ENCODE results near the gene RFC1. TPM values are rescaled to one million over a fixed set of nuclear protein-coding genes. Genes with fewer than 3 reads are reported as not detected.

The RFC1 gene
- total and polyA plus RNA-seq, 11 donors: 5.3 to 31.2 (median 23.1) TPM

GRCh38 chr4:39312816-39313215, 53.3 kb downstream of the RFC1 start:
- ATAC-seq (no peak), DNase-seq (no peak)
- 26 to 36% (median 33%) methylated on average over 4 of the region's 4 CpGs for WGBS, 4 donors
- H3K9me3 ChIP-seq: no peaks in the 10 kb centered on the region
- TF ChIP-seq CTCF (IDR thresholded peaks at IDR 0.05) (no peak), POLR2A (IDR thresholded peaks at IDR 0.05) (no peak)
- intact Hi-C loops (cut with DNase I): loop anchor here in 1 of 10 donors (10.0 kb wide), 1 partner anchor 132 kb away; no protein-coding TSS in a partner anchor
- H3K4me3 ChIP-seq: no peak overlapping the region
- no peaks in the 10 kb centered on the region for H3K27me3 ChIP-seq
- H3K27ac ChIP-seq: no peak overlapping the region
- peaks cover 0 to 19% (median 8%) of the 10 kb centered on the region in 12 donors for H3K4me1 ChIP-seq
- peaks cover 0 to 91% (median 54%) of the 10 kb centered on the region in 9 donors for H3K36me3 ChIP-seq

- Histone ChIP-seq H3K4me3 (no peak overlapping the region), H3K27me3 (no peaks in the 10 kb centered on the region), H3K9me3 (no peaks in the 10 kb centered on the region), H3K27ac (peak overlapping the region in 2 of 12 donors; percentile 11 to 19), H3K4me1 (peaks cover 0 to 21% (median 8%) of the 10 kb centered on the region in 12 donors), H3K36me3 (peaks cover 0 to 93% (median 65%) of the 10 kb centered on the region in 9 donors)
- intact Hi-C loops (cut with DNase I): no loop called here
- peak in 2 of 4 donors; percentile 25 to 54 for ATAC-seq
- WGBS, 4 donors: 52 to 61% (median 55%) methylated on average over 6 of the region's 6 CpGs
- TF ChIP-seq POLR2A (IDR thresholded peaks at IDR 0.05) (no peak), CTCF (IDR thresholded peaks at IDR 0.05) (no peak)
- peak in 1 of 5 donors; percentile 9 for DNase-seq
These were observed 57.6 kb downstream of the RFC1 start for GRCh38 chr4:39308611-39309010.

- 45 to 57% (median 53%) methylated on average over 14 of the region's 14 CpGs for WGBS, 4 donors
- TF ChIP-seq POLR2A (IDR thresholded peaks at IDR 0.05) (no peak), CTCF (IDR thresholded peaks at IDR 0.05) (no peak)
- H3K36me3 ChIP-seq: peaks cover 0 to 97% (median 73%) of the 10 kb centered on the region in 9 donors
- H3K4me1 ChIP-seq: peaks cover 0 to 12% (median 5%) of the 10 kb centered on the region in 12 donors
- intact Hi-C loops (cut with DNase I): no loop called here
- no peak overlapping the region for H3K27ac ChIP-seq
- H3K27me3 ChIP-seq: no peaks in the 10 kb centered on the region
- H3K4me3 ChIP-seq: no peak overlapping the region
- H3K9me3 ChIP-seq: no peaks in the 10 kb centered on the region
- DNase-seq (peak in 2 of 5 donors; percentile 25 to 47), ATAC-seq (peak; percentile 73 to 86 (median 78))
These were observed 60.1 kb downstream of the RFC1 start for GRCh38 chr4:39305912-39306677.

- ATAC-seq: no peak
- peaks cover 0 to 12% (median 5%) of the 10 kb centered on the region in 12 donors for H3K4me1 ChIP-seq
- intact Hi-C loops (cut with DNase I): no loop called here
- no peak for TF ChIP-seq POLR2A (IDR thresholded peaks at IDR 0.05)
- no peak for TF ChIP-seq CTCF (IDR thresholded peaks at IDR 0.05)
- no peak overlapping the region for H3K27ac ChIP-seq
- H3K27me3 ChIP-seq: no peaks in the 10 kb centered on the region
- H3K36me3 ChIP-seq: peaks cover 0 to 97% (median 74%) of the 10 kb centered on the region in 9 donors
- no peak overlapping the region for H3K4me3 ChIP-seq
- H3K9me3 ChIP-seq: no peaks in the 10 kb centered on the region
- DNase-seq: no peak
- WGBS, 4 donors: 86 to 93% (median 87%) methylated on average over 5 of the region's 5 CpGs
These were observed 61.5 kb downstream of the RFC1 start for GRCh38 chr4:39304651-39305050.
